GM12878 (cell line): ENCODE measurements around the gene OR56A1. TPM values are rescaled to one million over a fixed set of nuclear protein-coding genes. Genes with fewer than 3 reads are reported as not detected.

ENCODE experiments used
- ATAC-seq: fragments of 200-7000 bp; cut with Tn5 transposase; 3 replicates; pipeline ENCODE4 v1.9.1; 2020; ENCODE audit warnings: mild to moderate bottlenecking, moderate library complexity
- BruUV-seq: library from RNA; stranded (reverse); fragments of 400-500 nt; replicated peaks from 2 replicates; lab custom pipeline; 2021; lab: Mats Ljungman, UMichigan
- CTCF ChIA-PET: fragments of 300-600 bp; sonication (Branson Sonifier 250); formaldehyde crosslinking; extraction: SDS; loops from one replicate; lab custom pipeline; 2021; ENCODE audit warnings: inconsistent platforms; lab: Yijun Ruan, JAX
- POLR2A ChIA-PET: fragments of 350-600 bp; formaldehyde crosslinking; extraction: SDS; loops from one replicate; lab custom pipeline; 2021; ENCODE audit warnings: inconsistent platforms; lab: Charles Lee
- RAD21 ChIA-PET: fragments of 300-600 bp; sonication (Branson Sonifier 250); formaldehyde crosslinking; loops from one replicate; lab custom pipeline; 2023; ENCODE audit warnings: antibody characterized with exemption; ENCODE audit not compliant: unreplicated experiment; lab: Charles Lee
- SMC1A ChIA-PET: fragments of 300-600 bp; sonication (Branson Sonifier 250); formaldehyde crosslinking; loops from one replicate; lab custom pipeline; 2023; ENCODE audit not compliant: unreplicated experiment, uncharacterized antibody; lab: Charles Lee
- DNase-seq: peaks from one replicate; pipeline ENCODE4 v3.0.0-alpha.2; 2011; ENCODE audit warnings: low read depth, low spot score
- FAIRE-seq: peaks from 3 replicates; lab custom pipeline; 2011; peaks lifted over from hg19 to GRCh38; lab: Jason Lieb, UNC
- H2AFZ ChIP-seq: 2 replicates; pipeline ENCODE4 v1.6.0; 2011; ENCODE audit warnings: low read depth, low read length, control low read depth; ENCODE audit not compliant: control insufficient read depth
- H3K27ac ChIP-seq: 2 replicates; pipeline ENCODE4 v1.5.1; 2011; ENCODE audit warnings: control low read depth; ENCODE audit not compliant: control insufficient read depth, insufficient read depth
- H3K27me3 ChIP-seq, 2 experiments: replicated peaks in 1 of 2; 2 replicates each; pipeline versions ENCODE4 v1.6.0 to v1.6.1; 2011; ENCODE audit warnings: low read length in 1 of 2; ENCODE audit not compliant: control insufficient read depth in 2 of 2, insufficient read depth in 2 of 2
- H3K36me3 ChIP-seq, 2 experiments: 2 replicates each; pipeline ENCODE4 v1.5.1; 2011; ENCODE audit warnings: low read length in 1 of 2; ENCODE audit not compliant: control insufficient read depth in 2 of 2, insufficient read depth in 2 of 2
- H3K4me1 ChIP-seq: 2 replicates; pipeline ENCODE4 v1.6.1; 2011; ENCODE audit warnings: mild to moderate bottlenecking, low read length, moderate library complexity, mixed read lengths; ENCODE audit not compliant: control insufficient read depth, insufficient read depth
- H3K4me2 ChIP-seq: 2 replicates; pipeline ENCODE4 v1.6.0; 2011; ENCODE audit warnings: control low read depth; ENCODE audit not compliant: control insufficient read depth, insufficient read depth
- H3K4me3 ChIP-seq: fragments of 200-600 bp; sonication (generic); 2 replicates; pipeline ENCODE4 v1.5.1; 2016
- H3K79me2 ChIP-seq: 2 replicates; pipeline ENCODE4 v1.6.0; 2011; ENCODE audit warnings: low read length; ENCODE audit not compliant: control insufficient read depth, insufficient read depth
- H3K9ac ChIP-seq: 2 replicates; pipeline ENCODE4 v1.8.0; 2011; ENCODE audit warnings: low read length, control low read depth, mixed read lengths; ENCODE audit not compliant: control insufficient read depth, insufficient read depth
- H3K9me3 ChIP-seq: replicated peaks from 3 replicates; pipeline ENCODE4 v1.5.1; 2011; ENCODE audit warnings: mild to moderate bottlenecking, low read length; ENCODE audit not compliant: control insufficient read depth, insufficient read depth
- H4K20me1 ChIP-seq: 2 replicates; pipeline ENCODE4 v1.6.0; 2011; ENCODE audit not compliant: control insufficient read depth, insufficient read depth
- ASH2L ChIP-seq: fragments of 300-600, 200-600 bp; sonication (generic); IDR thresholded peaks from 2 replicates; pipeline ENCODE4 v1.6.1; 2017; ENCODE audit warnings: low read depth, mild to moderate bottlenecking, borderline replicate concordance
- BCLAF1 ChIP-seq: fragments of 450-650 bp; IDR thresholded peaks from 2 replicates; pipeline ENCODE4 v1.6.1; 2017; ENCODE audit warnings: antibody characterized with exemption, mild to moderate bottlenecking, moderate library complexity
- HSF1 ChIP-seq: fragments of 150-350 bp; IDR thresholded peaks from 2 replicates; pipeline ENCODE4 v1.6.1; 2014; ENCODE audit warnings: mild to moderate bottlenecking, low read depth, low read length
- NFXL1 ChIP-seq: fragments of 450-650 bp; IDR thresholded peaks from 2 replicates; pipeline ENCODE4 v1.6.1; 2017; ENCODE audit warnings: antibody characterized with exemption, mild to moderate bottlenecking, borderline replicate concordance
- PAX8 ChIP-seq: fragments of 450-650 bp; IDR thresholded peaks from 2 replicates; pipeline ENCODE4 v1.6.1; 2017; ENCODE audit warnings: mild to moderate bottlenecking, moderate library complexity
- PKNOX1 ChIP-seq: fragments of 450-650 bp; IDR thresholded peaks from 2 replicates; pipeline ENCODE4 v1.6.1; 2016; ENCODE audit warnings: mild to moderate bottlenecking
- RAD51 ChIP-seq: fragments of 450-650 bp; IDR thresholded peaks from 2 replicates; pipeline ENCODE4 v1.6.1; 2016; ENCODE audit warnings: moderate library complexity, mild to moderate bottlenecking, inconsistent platforms
- SMAD1 ChIP-seq: fragments of 450-650 bp; IDR thresholded peaks from 2 replicates; pipeline ENCODE4 v1.6.1; 2018; ENCODE audit warnings: mild to moderate bottlenecking, low read depth; ENCODE audit not compliant: partially characterized antibody
- SMC3 ChIP-seq: IDR thresholded peaks from 2 replicates; pipeline ENCODE4 v1.6.1; 2011; ENCODE audit warnings: low read length, improper control_type of control experiment, borderline replicate concordance
- SREBF1 ChIP-seq: IDR thresholded peaks from 2 replicates; pipeline ENCODE4 v1.6.1; 2012; ENCODE audit warnings: mild to moderate bottlenecking, low read length
- SUPT20H ChIP-seq: IDR thresholded peaks from 2 replicates; pipeline ENCODE4 v1.6.1; 2011; ENCODE audit warnings: low read depth, mild to moderate bottlenecking, low read length, moderate library complexity, borderline replicate concordance; ENCODE audit not compliant: control insufficient read depth
- WGBS: methylation state at CpG from one replicate; pipeline ENCODE4 v1.1.6; 2016; ENCODE audit warnings: low lambda C conversion rate; ENCODE audit not compliant: insufficient replicate concordance, insufficient coverage; ENCODE audit errors: missing lambda C conversion rate; 5-methylcytosine and 5-hydroxymethylcytosine counted together
- in situ Hi-C: fragments of 300-500 bp; cut with MboI; formaldehyde crosslinking; loops from 9 replicates; pipeline ENCODE4 v1.14.3; 2018; ENCODE audit warnings: mixed read lengths
- intact Hi-C: fragments of 100-400 bp; cut with micrococcal nuclease; formaldehyde crosslinking; loops from one replicate; pipeline ENCODE4 v1.14.2; 2022; ENCODE audit not compliant: unreplicated experiment
- polyA plus RNA-seq, 11 experiments: library from polyadenylated mRNA; depleted of rRNA in 4 of 11; unstranded in 6 of 11; stranded (reverse) in 5 of 11; fragments of >200 nt; fragmentation: Nextera tagmentation in 4 of 11; fragmentation: Illumina TruSeq in 1 of 11; extraction: Ambion mirVana in 4 of 11; extraction: Trizol in 1 of 11; gene quantifications; 1 replicate in 1 of 11; 2 replicates in 10 of 11; pipeline versions ENCODE4 v1.2.1 to v1.2.3, GENCODE V29; 2011 to 2016; ENCODE audit warnings: inconsistent platforms in 2 of 11, missing spikeins in 2 of 11, low read depth in 1 of 11
- total RNA-seq, 4 experiments: library from RNA; depleted of rRNA in 3 of 4; stranded (reverse); fragments of >200 nt in 3 of 4; fragmentation: Illumina TruSeq in 1 of 4; extraction: Trizol in 1 of 4; gene quantifications; 2 replicates each; pipeline versions ENCODE4 v1.2.1 to v1.2.3, GENCODE V29; 2013 to 2021

OR56A1 gene
- total and polyA plus RNA-seq, 10 of the 15 experiments (the other 5 are each of a cell fraction or from before 2014, with no cell fraction given): not detected

- FAIRE-seq: no peak
- no peaks in the 10 kb centered on the region for H3K9me3 ChIP-seq
- no peak for ATAC-seq
- H3K27me3 ChIP-seq: no peaks in the 10 kb centered on the region
- no TSS peak for BruUV-seq
- 52% methylated on average over 2 of the region's 2 CpGs for WGBS
- H3K27ac ChIP-seq: no peak overlapping the region
- TF ChIP-seq RAD51: no peak
- TF ChIP-seq NFXL1: no peak
- in situ Hi-C loops (no loop called here), intact Hi-C loops (no loop called here)
- no peak overlapping the region for H3K9ac ChIP-seq
- no peaks in the 10 kb centered on the region for H3K36me3 ChIP-seq
- ChIA-PET POLR2A (no interaction called here), RAD21 (no interaction called here), CTCF (interaction anchor here (0.9 to 2.7 kb wide), 3 partner anchors 33 to 329 kb away, joined by 3 to 10 read pairs (median 6); no protein-coding TSS in a partner anchor), SMC1A (interaction anchor here (0.5 to 1.0 kb wide), 3 partner anchors 110 to 328 kb away, joined by 3 read pairs; no protein-coding TSS in a partner anchor)
- H3K4me2 ChIP-seq: no peak overlapping the region
- H3K4me3 ChIP-seq: no peak overlapping the region
- DNase-seq: no peak
- H4K20me1 ChIP-seq: no peaks in the 10 kb centered on the region
- no peak overlapping the region for H2AFZ ChIP-seq
- no peaks in the 10 kb centered on the region for H3K4me1 ChIP-seq
- no peaks in the 10 kb centered on the region for H3K79me2 ChIP-seq
Measured at GRCh38 chr11:6025056-6025455, 5.5 kb downstream of the OR56A1 start.

DNA sequence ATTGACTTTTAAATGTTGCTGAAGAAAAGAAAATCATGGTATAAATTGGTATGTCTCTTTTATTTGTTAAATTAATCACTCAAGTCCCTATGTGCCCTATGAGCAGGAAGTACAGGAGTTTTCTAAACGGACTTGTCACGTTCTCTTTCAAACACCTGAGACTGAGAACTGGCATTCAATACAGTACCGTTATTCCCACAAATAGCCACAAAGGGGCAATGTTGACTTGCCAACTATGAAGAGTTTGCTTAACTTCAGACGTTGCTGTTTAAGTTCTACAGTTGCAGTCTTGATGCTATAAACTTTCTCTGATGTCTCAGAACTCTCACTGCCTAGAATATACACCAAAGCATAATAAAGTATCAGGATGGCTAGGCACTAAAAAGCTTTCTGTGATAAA lies 7.6 kb downstream of the OR56A1 start:
- DNase-seq (peak; percentile 5), FAIRE-seq (peak; percentile 18), ATAC-seq (peak; percentile 76)
- WGBS: 0% methylated on average over 4 of the region's 4 CpGs
- in situ Hi-C loops (loop anchor here (5.0 kb wide), 1 partner anchor 339 kb away; no protein-coding TSS in a partner anchor), intact Hi-C loops (loop anchor here (1.0 to 5.0 kb wide), 3 partner anchors 274 to 330 kb away; no protein-coding TSS in a partner anchor)
- no peaks in the 10 kb centered on the region for H3K27me3 ChIP-seq
- RAD21 ChIA-PET: interaction anchor here (1.1 to 1.3 kb wide), 3 partner anchors 329 to 340 kb away, joined by 3 to 5 read pairs (median 4); no protein-coding TSS in a partner anchor
- H3K4me2 ChIP-seq: no peak overlapping the region
- H3K27ac ChIP-seq: no peak overlapping the region
- H3K36me3 ChIP-seq: no peaks in the 10 kb centered on the region
- no peaks in the 10 kb centered on the region for H3K4me1 ChIP-seq
- SMC1A ChIA-PET: interaction anchor here (1.2 to 2.5 kb wide), 5 partner anchors 11 to 331 kb away, joined by 4 to 13 read pairs (median 4); no protein-coding TSS in a partner anchor
- CTCF ChIA-PET: interaction anchor here (0.8 to 2.9 kb wide), 9 partner anchors 13 to 340 kb away, joined by 3 to 12 read pairs (median 4); no protein-coding TSS in a partner anchor
- H2AFZ ChIP-seq: no peak overlapping the region
- POLR2A ChIA-PET: no interaction called here
- no peak overlapping the region for H3K4me3 ChIP-seq
- no peaks in the 10 kb centered on the region for H3K9me3 ChIP-seq
- no peak overlapping the region for H3K9ac ChIP-seq
- H4K20me1 ChIP-seq: no peaks in the 10 kb centered on the region
- H3K79me2 ChIP-seq: no peaks in the 10 kb centered on the region
- no TSS peak for BruUV-seq
- TF ChIP-seq HSF1 (no peak), ASH2L (no peak), SMC3 (peak; percentile 61; the same call in 1 of the 2 replicates), BCLAF1 (no peak), SUPT20H (no peak), SMAD1 (no peak), SREBF1 (no peak), PKNOX1 (no peak), PAX8 (no peak)
